HFF-Myc (cell line): ENCODE results near the gene HLA-G.
"Not testable (repeated sequence)": the region's sequence is repeated elsewhere in the genome, so short reads cannot be mapped to it uniquely, and the experiment has no call there.

Experiments
- DNase-seq: peaks from one replicate; pipeline ENCODE4 v3.0.0-alpha.2; 2011; ENCODE audit warnings: low read depth; ENCODE audit errors: extremely low read depth
- H3K4me3 ChIP-seq: replicated peaks from 2 replicates; pipeline ENCODE4 v1.5.1; 2011; ENCODE audit warnings: low read depth, mild to moderate bottlenecking, control low read depth, low read length
- CTCF ChIP-seq: IDR thresholded peaks from 2 replicates; pipeline ENCODE4 v1.5.1; 2012; ENCODE audit warnings: mild to moderate bottlenecking, low read depth, low read length, control low read depth; ENCODE audit errors: missing control alignments

The HLA-G gene

GRCh38 chr6:29861521-29862255 lies 34.1 kb downstream of the HLA-G start:
- DNase-seq = no peak
- no peak for TF ChIP-seq CTCF
- H3K4me3 ChIP-seq = no peak overlapping the region

- no peak overlapping the region for H3K4me3 ChIP-seq
Measured at GRCh38 chr6:29864037-29864810, 36.6 kb downstream of the HLA-G start.

GRCh38 chr6:29865631-29866030 lies 38.0 kb downstream of the HLA-G start:
- TF ChIP-seq CTCF = no peak
- no peak overlapping the region for H3K4me3 ChIP-seq
- DNase-seq = no peak

More at GRCh38 chr6:29864037-29864810, 36.6 kb downstream of the HLA-G start:
- TF ChIP-seq CTCF = no peak
- DNase-seq = no peak

GRCh38 chr6:29870104-29870503 lies 42.5 kb downstream of the HLA-G start:
- no peak overlapping the region for H3K4me3 ChIP-seq
- DNase-seq = no peak
- no peak for TF ChIP-seq CTCF

GRCh38 chr6:29872791-29873190 lies 45.2 kb downstream of the HLA-G start:
- no peak overlapping the region for H3K4me3 ChIP-seq
- TF ChIP-seq CTCF = no peak
- DNase-seq = no peak

- DNase-seq = no peak
- TF ChIP-seq CTCF = no peak
- no peak overlapping the region for H3K4me3 ChIP-seq
Measured at GRCh38 chr6:29875257-29875656, 47.6 kb downstream of the HLA-G start.

- DNase-seq, H3K4me3 ChIP-seq: not testable (repeated sequence)
Measured at GRCh38 chr6:29875734-29876133, 48.1 kb downstream of the HLA-G start.
